CD4-positive, alpha-beta memory T cell (primary cell): ENCODE measurements around the gene BMPER. TPM values are rescaled to one million over a fixed set of nuclear protein-coding genes. Genes with fewer than 3 reads are reported as not detected.

Source experiments
- CTCF ChIA-PET: fragments of 350-600 bp; sonication (Branson Sonifier 250); formaldehyde crosslinking; loops from one replicate; lab custom pipeline; 2021; ENCODE audit warnings: inconsistent platforms; ENCODE audit not compliant: partially characterized antibody; lab: Charles Lee
- POLR2A ChIA-PET: fragments of 350-600 bp; sonication (Branson Sonifier 250); formaldehyde crosslinking; loops from one replicate; lab custom pipeline; 2021; ENCODE audit not compliant: partially characterized antibody; lab: Charles Lee
- DNase-seq, 5 donors: peaks; one replicate each; pipeline versions ENCODE4 v3.0.0 to v3.0.0-alpha.2; 2020 to 2022; ENCODE audit warnings: mixed read lengths in 1 of 5
- H3K27ac ChIP-seq: one replicate; pipeline ENCODE4 v1.7.0; 2013; ENCODE audit warnings: low read depth, low read length
- H3K27me3 ChIP-seq: 2 replicates; pipeline ENCODE4 v1.7.0; 2013; ENCODE audit warnings: mild to moderate bottlenecking, low read length, moderate library complexity; ENCODE audit not compliant: insufficient read depth
- H3K36me3 ChIP-seq: 2 replicates; pipeline ENCODE4 v1.7.0; 2013; ENCODE audit warnings: mild to moderate bottlenecking, low read length, moderate library complexity; ENCODE audit not compliant: insufficient read depth
- H3K4me1 ChIP-seq: 2 replicates; pipeline ENCODE4 v1.7.0; 2013; ENCODE audit warnings: mild to moderate bottlenecking, low read length, moderate library complexity; ENCODE audit not compliant: insufficient read depth
- H3K4me3 ChIP-seq, 2 donors: one replicate each; pipeline ENCODE4 v1.7.0; 2013; ENCODE audit warnings: low read length in 2 of 2, mild to moderate bottlenecking in 1 of 2
- H3K9me3 ChIP-seq, 2 donors: one replicate each; pipeline ENCODE4 v1.7.0; 2013; ENCODE audit warnings: low read length in 2 of 2, control low read depth in 1 of 2; ENCODE audit not compliant: control insufficient read depth in 1 of 2
- H3K27ac Mint-ChIP-seq, 7 donors: one replicate each; pipeline ENCODE4 v1.8.0; 2020 to 2021; ENCODE audit warnings: mixed read lengths in 7 of 7, mild to moderate bottlenecking in 6 of 7, inconsistent platforms in 3 of 7, moderate library complexity in 3 of 7
- H3K27me3 Mint-ChIP-seq, 2 donors: one replicate each; pipeline ENCODE4 v1.8.0; 2020 to 2021; ENCODE audit warnings: mixed read lengths in 2 of 2
- H3K36me3 Mint-ChIP-seq, 2 donors: one replicate each; pipeline ENCODE4 v1.8.0; 2020 to 2021; ENCODE audit warnings: mixed read lengths in 2 of 2, inconsistent platforms in 1 of 2, mild to moderate bottlenecking in 1 of 2
- H3K4me1 Mint-ChIP-seq, 4 donors: one replicate each; pipeline ENCODE4 v1.8.0; 2020 to 2021; ENCODE audit warnings: mixed read lengths in 4 of 4, mild to moderate bottlenecking in 1 of 4
- H3K4me3 Mint-ChIP-seq, 8 donors: one replicate each; pipeline ENCODE4 v1.8.0; 2020 to 2021; ENCODE audit warnings: mixed read lengths in 8 of 8, mild to moderate bottlenecking in 7 of 8, moderate library complexity in 6 of 8, inconsistent platforms in 3 of 8
- H3K9me3 Mint-ChIP-seq, 8 donors: one replicate each; pipeline ENCODE4 v1.8.0; 2020 to 2021; ENCODE audit warnings: mixed read lengths in 8 of 8, mild to moderate bottlenecking in 5 of 8, inconsistent platforms in 3 of 8, moderate library complexity in 1 of 8
- intact Hi-C: fragments of 100-400 bp; cut with micrococcal nuclease; formaldehyde crosslinking; loops from one replicate; pipeline ENCODE4 v1.15.1; 2023
- polyA plus RNA-seq, 2 donors: library from polyadenylated mRNA; unstranded; fragments of 300-500 nt; fragmentation: Illumina TruSeq; gene quantifications; one replicate each; pipeline ENCODE4 v1.2.3, GENCODE V29; 2021
- total RNA-seq, 2 experiments: library from RNA; stranded (reverse); gene quantifications; one replicate each; pipeline ENCODE4 v1.2.3, GENCODE V29; 2021

Gene BMPER
- total and polyA plus RNA-seq, 4 experiments from 2014 or later: 0.24 to 0.30 TPM; not detected in 2

GRCh38 chr7:33910756-33911155, 5.4 kb downstream of the BMPER start:
- no peak overlapping the region for H3K27ac Mint-ChIP-seq
- intact Hi-C loops: no loop called here
- ChIA-PET CTCF (interaction anchor here (4.0 kb wide), 1 partner anchor 22 kb away, joined by 15 read pairs; no protein-coding TSS in a partner anchor), POLR2A (no interaction called here)
- no peaks in the 10 kb centered on the region for H3K36me3 ChIP-seq
- peaks cover 0 to 4% (median 1%) of the 10 kb centered on the region in 4 donors for H3K4me1 Mint-ChIP-seq
- DNase-seq: no peak
- H3K27me3 ChIP-seq: peaks cover 11% of the 10 kb centered on the region
- no peaks in the 10 kb centered on the region for H3K4me1 ChIP-seq
- H3K27ac ChIP-seq: no peak overlapping the region
- no peak overlapping the region for H3K4me3 ChIP-seq
- H3K4me3 Mint-ChIP-seq: no peak overlapping the region
- H3K9me3 Mint-ChIP-seq: peaks cover 0 to 1% (median 0%) of the 10 kb centered on the region in 8 donors
- peaks cover 24 to 25% of the 10 kb centered on the region in 2 donors for H3K27me3 Mint-ChIP-seq
- H3K9me3 ChIP-seq: no peaks in the 10 kb centered on the region
- no peaks in the 10 kb centered on the region for H3K36me3 Mint-ChIP-seq

GRCh38 chr7:33916357-33917081, 11.2 kb downstream of the BMPER start:
- no peaks in the 10 kb centered on the region for H3K9me3 ChIP-seq
- H3K27me3 ChIP-seq: no peaks in the 10 kb centered on the region
- Mint-ChIP-seq H3K27ac (no peak overlapping the region), H3K9me3 (peaks cover 0 to 1% (median 0%) of the 10 kb centered on the region in 8 donors), H3K4me3 (no peak overlapping the region), H3K27me3 (peaks cover 1% of the 10 kb centered on the region in 2 donors), H3K4me1 (no peaks in the 10 kb centered on the region), H3K36me3 (no peaks in the 10 kb centered on the region)
- POLR2A ChIA-PET: no interaction called here
- no peak overlapping the region for H3K27ac ChIP-seq
- no peaks in the 10 kb centered on the region for H3K36me3 ChIP-seq
- intact Hi-C loops: no loop called here
- CTCF ChIA-PET: interaction anchor here (2.4 kb wide), 1 partner anchor 17 kb away, joined by 10 read pairs; no protein-coding TSS in a partner anchor
- H3K4me3 ChIP-seq: no peak overlapping the region
- DNase-seq: no peak
- H3K4me1 ChIP-seq: no peaks in the 10 kb centered on the region

GRCh38 chr7:33917661-33918060, 12.3 kb downstream of the BMPER start:
- no peaks in the 10 kb centered on the region for H3K4me1 ChIP-seq
- Mint-ChIP-seq H3K27me3 (peaks cover 4 to 5% of the 10 kb centered on the region in 2 donors), H3K27ac (no peak overlapping the region), H3K4me3 (no peak overlapping the region), H3K4me1 (no peaks in the 10 kb centered on the region), H3K36me3 (no peaks in the 10 kb centered on the region), H3K9me3 (peaks cover 0 to 1% (median 0%) of the 10 kb centered on the region in 8 donors)
- POLR2A ChIA-PET: no interaction called here
- DNase-seq: no peak
- no peaks in the 10 kb centered on the region for H3K27me3 ChIP-seq
- intact Hi-C loops: no loop called here
- no peak overlapping the region for H3K27ac ChIP-seq
- H3K36me3 ChIP-seq: no peaks in the 10 kb centered on the region
- H3K9me3 ChIP-seq: no peaks in the 10 kb centered on the region
- H3K4me3 ChIP-seq: no peak overlapping the region
- CTCF ChIA-PET: interaction anchor here (2.4 kb wide), 1 partner anchor 15 kb away, joined by 10 read pairs; no protein-coding TSS in a partner anchor

- ChIA-PET POLR2A (no interaction called here), CTCF (no interaction called here)
Measured at GRCh38 chr7:33918438-33919143, 13.3 kb downstream of the BMPER start.

GRCh38 chr7:33919449-33919848, 14.1 kb downstream of the BMPER start:
- no peak for DNase-seq
- no peak overlapping the region for H3K4me3 Mint-ChIP-seq
- Histone ChIP-seq H3K4me3 (no peak overlapping the region), H3K4me1 (no peaks in the 10 kb centered on the region), H3K36me3 (no peaks in the 10 kb centered on the region), H3K27me3 (no peaks in the 10 kb centered on the region), H3K9me3 (no peaks in the 10 kb centered on the region), H3K27ac (no peak overlapping the region)
- H3K36me3 Mint-ChIP-seq: no peaks in the 10 kb centered on the region
- H3K27ac Mint-ChIP-seq: no peak overlapping the region
- H3K27me3 Mint-ChIP-seq: peaks cover 4 to 14% of the 10 kb centered on the region in 2 donors
- no peaks in the 10 kb centered on the region for H3K4me1 Mint-ChIP-seq
- H3K9me3 Mint-ChIP-seq: no peaks in the 10 kb centered on the region
- intact Hi-C loops: no loop called here
- ChIA-PET CTCF (no interaction called here), POLR2A (no interaction called here)

More at GRCh38 chr7:33918438-33919143, 13.3 kb downstream of the BMPER start:
- DNase-seq: no peak
- no peak overlapping the region for H3K4me3 Mint-ChIP-seq
- H3K27me3 ChIP-seq: no peaks in the 10 kb centered on the region
- H3K27me3 Mint-ChIP-seq: peaks cover 4 to 7% of the 10 kb centered on the region in 2 donors
- no peaks in the 10 kb centered on the region for H3K36me3 Mint-ChIP-seq
- H3K9me3 ChIP-seq: no peaks in the 10 kb centered on the region
- no peak overlapping the region for H3K27ac Mint-ChIP-seq
- intact Hi-C loops: no loop called here
- no peak overlapping the region for H3K4me3 ChIP-seq
- H3K4me1 Mint-ChIP-seq: no peaks in the 10 kb centered on the region
- no peaks in the 10 kb centered on the region for H3K4me1 ChIP-seq
- H3K9me3 Mint-ChIP-seq: peaks cover 0 to 1% (median 0%) of the 10 kb centered on the region in 8 donors
- no peaks in the 10 kb centered on the region for H3K36me3 ChIP-seq
- H3K27ac ChIP-seq: no peak overlapping the region

GRCh38 chr7:33921216-33921938, 16.0 kb downstream of the BMPER start:
- H3K4me1 Mint-ChIP-seq: no peaks in the 10 kb centered on the region
- Histone ChIP-seq H3K36me3 (no peaks in the 10 kb centered on the region), H3K27me3 (no peaks in the 10 kb centered on the region), H3K4me1 (no peaks in the 10 kb centered on the region), H3K4me3 (no peak overlapping the region), H3K27ac (no peak overlapping the region), H3K9me3 (no peaks in the 10 kb centered on the region)
- no peaks in the 10 kb centered on the region for H3K36me3 Mint-ChIP-seq
- ChIA-PET CTCF (interaction anchor here (1.1 to 2.1 kb wide), 2 partner anchors 8 to 10 kb away, joined by 3 to 14 read pairs; no protein-coding TSS in a partner anchor), POLR2A (no interaction called here)
- intact Hi-C loops: no loop called here
- peaks cover 5 to 14% of the 10 kb centered on the region in 2 donors for H3K27me3 Mint-ChIP-seq
- H3K4me3 Mint-ChIP-seq: no peak overlapping the region
- no peak for DNase-seq
- H3K27ac Mint-ChIP-seq: no peak overlapping the region
- peaks cover 0 to 2% (median 0%) of the 10 kb centered on the region in 8 donors for H3K9me3 Mint-ChIP-seq

GRCh38 chr7:33922820-33923219, 17.5 kb downstream of the BMPER start:
- H3K36me3 Mint-ChIP-seq: no peaks in the 10 kb centered on the region
- Histone ChIP-seq H3K27ac (no peak overlapping the region), H3K4me3 (no peak overlapping the region), H3K36me3 (no peaks in the 10 kb centered on the region), H3K4me1 (no peaks in the 10 kb centered on the region), H3K27me3 (no peaks in the 10 kb centered on the region), H3K9me3 (no peaks in the 10 kb centered on the region)
- peaks cover 0 to 2% (median 0%) of the 10 kb centered on the region in 8 donors for H3K9me3 Mint-ChIP-seq
- intact Hi-C loops: no loop called here
- DNase-seq: no peak
- no peak overlapping the region for H3K4me3 Mint-ChIP-seq
- H3K27ac Mint-ChIP-seq: no peak overlapping the region
- no peaks in the 10 kb centered on the region for H3K4me1 Mint-ChIP-seq
- H3K27me3 Mint-ChIP-seq: peaks cover 4 to 14% of the 10 kb centered on the region in 2 donors
- POLR2A ChIA-PET: no interaction called here
- CTCF ChIA-PET: interaction anchor here (1.4 to 2.1 kb wide), 2 partner anchors 9 to 27 kb away, joined by 3 to 14 read pairs; no protein-coding TSS in a partner anchor
